Thyroid gland (tissue), 4 donors: Measurements from ENCODE around the gene USP3. TPM values are rescaled to one million over a fixed set of nuclear protein-coding genes. Genes with fewer than 3 reads are reported as not detected.

ENCODE experiments used
- DNase-seq, 2 donors: peaks; one replicate each; pipeline ENCODE4 v3.0.0-alpha.2; 2019
- H3K27ac ChIP-seq, 3 donors: fragments of 200-600 bp; sonication (generic); 1 replicate in 2 of 3; 2 replicates in 1 of 3; pipeline ENCODE4 v1.5.1; 2016 to 2019; ENCODE audit warnings: mild to moderate bottlenecking in 1 of 3, moderate library complexity in 1 of 3
- H3K27me3 ChIP-seq: fragments of 200-600 bp; sonication (generic); one replicate; pipeline ENCODE4 v1.5.1; 2019
- H3K36me3 ChIP-seq, 2 donors: fragments of 200-600 bp; sonication (generic); one replicate each; pipeline ENCODE4 v1.5.1; 2016 to 2019
- H3K4me1 ChIP-seq, 2 donors: fragments of 200-600 bp; sonication (generic); one replicate each; pipeline ENCODE4 v1.5.1; 2017 to 2019
- H3K4me3 ChIP-seq, 3 donors: fragments of 200-600 bp; sonication (generic); replicated peaks in 1 of 3; 1 replicate in 2 of 3; 2 replicates in 1 of 3; pipeline ENCODE4 v1.5.1; 2016; ENCODE audit warnings: mild to moderate bottlenecking in 1 of 3
- H3K9me3 ChIP-seq: fragments of 200-600 bp; sonication (generic); one replicate; pipeline ENCODE4 v1.5.1; 2017
- POLR2A ChIP-seq, 2 donors: fragments of 450-650 bp; IDR thresholded peaks; one replicate each; pipeline ENCODE4 v1.6.1; 2017; ENCODE audit warnings: antibody characterized with exemption in 2 of 2, mild to moderate bottlenecking in 2 of 2, moderate library complexity in 1 of 2
- WGBS, 2 donors: methylation state at CpG; one replicate each; pipeline ENCODE4 v1.1.5; 2017; 5-methylcytosine and 5-hydroxymethylcytosine counted together
- intact Hi-C: fragments of 100-400 bp; cut with DNase I; formaldehyde crosslinking; loops from one replicate; pipeline ENCODE4 v1.15.1; 2023
- total RNA-seq, 4 donors: library from RNA; depleted of rRNA; stranded (reverse); fragments of >200 nt; gene quantifications; one replicate each; pipeline ENCODE4 v1.2.3, GENCODE V29; 2016
- TF ChIP-seq, protein P1 (sequence below), 6 experiments: fragments of 200-600 bp in 3 of 6; fragments of 450-650 bp in 3 of 6; sonication (generic) in 3 of 6; IDR thresholded peaks; one replicate each; pipeline ENCODE4 v1.5.1; 2016 to 2019; ENCODE audit warnings: antibody characterized with exemption in 6 of 6, mild to moderate bottlenecking in 2 of 6, inconsistent platforms in 1 of 6, moderate library complexity in 1 of 6

USP3 gene
- total RNA-seq, 4 donors from 2014 or later: 42.9 to 82.2 (median 53.7) TPM

GRCh38 chr15:63469984-63470383 lies 34.4 kb upstream of the USP3 start:
- H3K36me3 ChIP-seq: no peaks in the 10 kb centered on the region
- H3K27ac ChIP-seq: no peak overlapping the region
- intact Hi-C loops: loop anchor here (10.0 kb wide), 1 partner anchor 595 kb away; no protein-coding TSS in a partner anchor
- H3K4me1 ChIP-seq: peaks cover 6 to 14% of the 10 kb centered on the region in 2 donors
- 96 to 100% methylated on average over 2 of the region's 2 CpGs for WGBS, 2 donors
- TF ChIP-seq, protein P1, sequence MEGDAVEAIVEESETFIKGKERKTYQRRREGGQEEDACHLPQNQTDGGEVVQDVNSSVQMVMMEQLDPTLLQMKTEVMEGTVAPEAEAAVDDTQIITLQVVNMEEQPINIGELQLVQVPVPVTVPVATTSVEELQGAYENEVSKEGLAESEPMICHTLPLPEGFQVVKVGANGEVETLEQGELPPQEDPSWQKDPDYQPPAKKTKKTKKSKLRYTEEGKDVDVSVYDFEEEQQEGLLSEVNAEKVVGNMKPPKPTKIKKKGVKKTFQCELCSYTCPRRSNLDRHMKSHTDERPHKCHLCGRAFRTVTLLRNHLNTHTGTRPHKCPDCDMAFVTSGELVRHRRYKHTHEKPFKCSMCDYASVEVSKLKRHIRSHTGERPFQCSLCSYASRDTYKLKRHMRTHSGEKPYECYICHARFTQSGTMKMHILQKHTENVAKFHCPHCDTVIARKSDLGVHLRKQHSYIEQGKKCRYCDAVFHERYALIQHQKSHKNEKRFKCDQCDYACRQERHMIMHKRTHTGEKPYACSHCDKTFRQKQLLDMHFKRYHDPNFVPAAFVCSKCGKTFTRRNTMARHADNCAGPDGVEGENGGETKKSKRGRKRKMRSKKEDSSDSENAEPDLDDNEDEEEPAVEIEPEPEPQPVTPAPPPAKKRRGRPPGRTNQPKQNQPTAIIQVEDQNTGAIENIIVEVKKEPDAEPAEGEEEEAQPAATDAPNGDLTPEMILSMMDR (IDR thresholded peaks at IDR 0.05): no peak
- TF ChIP-seq POLR2A (IDR thresholded peaks at IDR 0.05): no peak
- H3K27me3 ChIP-seq: no peaks in the 10 kb centered on the region
- H3K4me3 ChIP-seq: no peak overlapping the region
- H3K9me3 ChIP-seq: no peaks in the 10 kb centered on the region
- no peak for DNase-seq

DNA sequence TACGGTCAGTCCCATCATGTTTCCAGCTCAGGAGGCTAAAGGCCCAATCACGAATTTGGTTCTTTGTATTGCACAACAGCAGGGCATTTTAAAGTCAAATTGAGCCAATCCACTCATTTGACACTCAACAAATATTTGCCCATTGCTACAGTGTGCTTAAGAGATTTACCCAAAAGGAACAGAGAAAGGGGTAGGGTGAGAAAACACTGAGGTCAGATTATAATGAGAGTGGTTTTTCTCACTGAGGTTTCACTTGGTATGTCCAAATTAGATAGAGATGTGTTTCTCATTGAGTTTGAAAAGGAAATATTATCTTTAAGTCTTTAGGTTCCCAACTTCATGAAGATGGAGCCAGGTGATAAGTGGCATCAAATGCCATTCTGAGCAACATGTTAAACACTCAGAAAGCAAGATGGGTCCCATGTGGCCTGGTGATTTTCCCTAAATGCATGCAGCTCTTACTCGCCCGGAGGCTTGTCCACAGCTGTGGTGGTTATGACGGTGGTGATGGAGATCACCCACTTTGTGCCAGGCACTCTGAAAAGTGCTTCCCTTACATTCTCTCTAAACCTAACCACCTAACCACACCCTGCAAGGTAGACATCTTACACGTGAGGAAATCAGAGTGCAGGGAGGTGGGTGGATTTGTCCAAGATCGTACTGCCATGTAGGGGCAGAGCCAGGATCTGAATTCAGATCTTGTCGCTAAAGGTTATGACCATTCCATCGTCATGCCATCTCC lies 31.2 kb upstream of the USP3 start:
- Histone ChIP-seq H3K9me3 (no peaks in the 10 kb centered on the region), H3K4me1 (peaks cover 6 to 21% of the 10 kb centered on the region in 2 donors), H3K27me3 (no peaks in the 10 kb centered on the region), H3K36me3 (no peaks in the 10 kb centered on the region), H3K4me3 (no peak overlapping the region), H3K27ac (no peak overlapping the region)
- WGBS, 2 donors: 95 to 97% methylated on average over 9 of the region's 9 CpGs
- TF ChIP-seq, protein P1 (IDR thresholded peaks at IDR 0.05): no peak
- TF ChIP-seq POLR2A (IDR thresholded peaks at IDR 0.05): no peak
- intact Hi-C loops: no loop called here
- DNase-seq: no peak

DNA sequence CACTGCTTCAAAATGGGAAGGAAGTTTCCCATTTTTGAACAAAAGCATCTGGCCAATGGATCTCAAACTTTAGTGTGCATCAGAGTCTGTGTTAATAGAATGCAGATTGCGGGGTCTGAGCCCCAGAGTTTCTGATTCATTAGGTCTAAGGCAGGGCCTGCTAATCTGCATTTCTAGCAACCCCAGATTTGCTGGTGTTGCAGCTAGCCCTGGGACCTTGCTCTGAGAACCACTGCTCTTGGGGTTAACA lies 30.7 kb upstream of the USP3 start:
- peak overlapping the region; percentile 29 to 63 (median 37) for H3K27ac ChIP-seq
- TF ChIP-seq POLR2A (IDR thresholded peaks at IDR 0.05): no peak
- TF ChIP-seq, protein P1 (IDR thresholded peaks at IDR 0.05): no peak
- no peak for DNase-seq
- H3K9me3 ChIP-seq: no peaks in the 10 kb centered on the region
- WGBS, 2 donors: 96 to 100% methylated on average over 1 of the region's 1 CpG
- intact Hi-C loops: no loop called here
- peaks cover 6 to 21% of the 10 kb centered on the region in 2 donors for H3K4me1 ChIP-seq
- no peaks in the 10 kb centered on the region for H3K27me3 ChIP-seq
- no peak overlapping the region for H3K4me3 ChIP-seq
- H3K36me3 ChIP-seq: no peaks in the 10 kb centered on the region

- Histone ChIP-seq H3K27me3 (no peaks in the 10 kb centered on the region), H3K27ac (peak overlapping the region; percentile 29 to 63 (median 37)), H3K9me3 (no peaks in the 10 kb centered on the region), H3K36me3 (no peaks in the 10 kb centered on the region), H3K4me1 (peaks cover 6 to 21% of the 10 kb centered on the region in 2 donors), H3K4me3 (no peak overlapping the region)
- peak; percentile 62 to 69 for DNase-seq
- intact Hi-C loops: no loop called here
- no peak for TF ChIP-seq POLR2A (IDR thresholded peaks at IDR 0.05)
- TF ChIP-seq, protein P1 (IDR thresholded peaks at IDR 0.05): no peak
- 29 to 55% methylated on average over 4 of the region's 4 CpGs for WGBS, 2 donors
These were observed 30.2 kb upstream of the USP3 start for GRCh38 chr15:63473999-63474809.

- WGBS, 2 donors: 50 to 55% methylated on average over 9 of the region's 9 CpGs
- Histone ChIP-seq H3K4me1 (peaks cover 6 to 21% of the 10 kb centered on the region in 2 donors), H3K4me3 (no peak overlapping the region), H3K27me3 (no peaks in the 10 kb centered on the region), H3K9me3 (no peaks in the 10 kb centered on the region), H3K36me3 (no peaks in the 10 kb centered on the region), H3K27ac (peak overlapping the region in 2 of 3 donors; percentile 29 to 37)
- intact Hi-C loops: no loop called here
- DNase-seq: peak; percentile 69 to 71
- TF ChIP-seq, protein P1 (IDR thresholded peaks at IDR 0.05): no peak
- TF ChIP-seq POLR2A (IDR thresholded peaks at IDR 0.05): no peak
These were observed 29.5 kb upstream of the USP3 start for GRCh38 chr15:63474810-63475316.
